Right ventricle myocardium superior (tissue), 1 donor: Measurements from ENCODE around the gene TSPEAR. TPM values are rescaled to one million over a fixed set of nuclear protein-coding genes. Genes with fewer than 3 reads are reported as not detected.
"Not testable (repeated sequence)": the region's sequence is repeated elsewhere in the genome, so short reads cannot be mapped to it uniquely, and the experiment has no call there.

Experiments used
- ATAC-seq: fragments of 200-7000 bp; cut with Tn5 transposase; one replicate; pipeline ENCODE4 v1.9.1; 2020; ENCODE audit warnings: mild to moderate bottlenecking; ENCODE audit not compliant: poor library complexity
- DNase-seq: peaks from one replicate; pipeline ENCODE4 v3.0.0-alpha.2; 2020
- intact Hi-C: fragments of 100-400 bp; cut with DNase I; formaldehyde crosslinking; loops from one replicate; pipeline ENCODE4 v1.11.2; 2022
- total RNA-seq: library from RNA; stranded (reverse); fragmentation: NEBNext Ultra II Directional; extraction: Animal tissue kit (Norgen Biotek cat#: 25700); gene quantifications from one replicate; pipeline ENCODE4 v1.2.1, GENCODE V29; 2021
- donor health status: DM: no; HTN: yes; CAD: no; lungs with severe emphysema.

The TSPEAR gene
- total RNA-seq, 1 donor from 2014 or later: 0.51 TPM

DNA sequence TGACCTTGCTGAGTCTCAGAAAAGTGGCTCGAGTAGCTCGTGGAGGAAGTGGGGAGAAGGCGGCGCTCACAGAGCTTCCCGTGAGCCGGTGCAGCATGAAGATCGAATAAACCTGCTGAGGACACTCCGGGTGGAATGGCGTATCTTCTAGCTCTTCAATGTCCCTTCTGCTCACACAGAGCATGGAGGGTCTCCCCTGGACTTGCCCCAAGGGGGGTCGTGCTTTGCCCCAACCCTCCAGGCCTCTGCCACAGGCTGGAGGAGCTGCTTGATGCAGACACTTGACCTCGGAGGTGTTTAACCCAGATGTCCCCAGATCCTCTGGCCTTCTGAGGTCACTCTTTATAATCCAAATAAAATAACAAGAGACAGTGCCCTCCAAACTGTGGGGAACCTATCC lies 16.6 kb downstream of the TSPEAR start:
- intact Hi-C loops: no loop called here
- DNase-seq (no peak), ATAC-seq (no peak)

DNA sequence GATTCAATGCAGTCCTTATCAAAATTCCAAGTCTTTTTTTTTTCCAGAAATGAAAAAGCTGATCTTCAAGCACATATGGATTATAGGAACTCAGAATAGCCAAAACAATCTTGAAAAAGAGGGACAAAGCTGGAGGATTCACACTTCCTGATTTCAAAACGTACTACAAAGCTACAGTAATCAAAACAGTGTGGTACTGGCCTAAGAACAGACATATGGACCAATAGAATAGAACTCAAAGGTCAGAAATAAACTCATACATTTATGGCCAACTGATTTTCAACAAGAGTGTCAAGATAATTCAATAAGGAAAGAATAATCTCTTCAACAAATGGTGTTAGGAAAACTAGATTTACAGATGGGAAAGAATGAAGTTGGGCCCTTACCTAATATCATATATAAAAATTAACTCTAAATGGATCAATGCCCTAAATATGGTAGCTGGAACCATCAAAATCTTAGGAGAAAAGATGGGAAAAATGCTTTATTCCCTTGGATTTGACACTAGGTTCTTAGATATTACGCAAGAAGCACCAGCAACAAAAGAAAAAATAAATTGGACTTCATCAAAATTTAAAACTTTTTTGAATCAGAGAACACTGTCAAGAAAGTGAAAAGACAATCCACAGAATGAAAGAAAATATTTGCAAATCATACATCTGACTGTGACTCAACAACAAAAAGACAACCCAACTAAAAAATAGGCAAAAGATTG lies 18.4 kb downstream of the TSPEAR start:
- intact Hi-C loops: no loop called here
- ATAC-seq (no peak), DNase-seq (no peak)

DNA sequence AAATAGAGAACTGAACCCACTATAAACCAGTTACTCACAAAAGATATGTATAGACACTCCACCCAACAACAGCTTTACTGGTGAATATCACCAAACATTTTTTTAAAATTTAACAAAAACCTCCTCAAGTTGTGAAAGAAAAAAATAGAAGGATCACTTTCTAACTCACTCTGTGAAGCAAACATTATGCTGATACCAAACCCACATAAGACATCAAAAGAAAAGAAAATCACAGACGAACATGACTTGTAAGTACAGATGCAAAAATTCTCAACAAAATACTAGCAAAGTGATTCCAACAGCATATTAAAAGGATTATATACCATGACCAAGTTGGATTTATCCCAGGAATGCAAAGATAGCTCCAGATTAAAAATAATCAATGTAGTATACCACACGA lies 19.7 kb downstream of the TSPEAR start:
- intact Hi-C loops: no loop called here
- no peak for ATAC-seq
- DNase-seq: no peak

DNA sequence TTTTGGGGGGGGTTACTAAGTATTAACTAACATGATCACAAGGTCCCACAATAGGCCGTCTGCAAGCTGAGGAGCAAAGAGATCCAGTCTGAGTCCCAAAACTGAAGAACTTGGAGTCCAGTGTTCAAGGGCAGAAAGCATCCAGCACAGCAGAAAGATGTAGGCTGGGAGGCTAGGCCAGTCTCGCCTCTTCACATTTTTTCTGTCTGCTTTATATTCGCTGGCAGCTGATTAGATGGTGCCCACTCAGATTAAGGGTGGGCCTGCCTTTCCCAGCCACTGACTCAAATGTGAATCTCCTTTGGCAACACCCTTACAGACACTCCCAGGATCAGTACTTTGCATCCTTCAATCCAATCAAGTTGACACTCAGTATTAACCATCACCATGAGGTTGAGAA lies 21.6 kb downstream of the TSPEAR start:
- ATAC-seq, intact Hi-C loops, DNase-seq: not testable (repeated sequence)

DNA sequence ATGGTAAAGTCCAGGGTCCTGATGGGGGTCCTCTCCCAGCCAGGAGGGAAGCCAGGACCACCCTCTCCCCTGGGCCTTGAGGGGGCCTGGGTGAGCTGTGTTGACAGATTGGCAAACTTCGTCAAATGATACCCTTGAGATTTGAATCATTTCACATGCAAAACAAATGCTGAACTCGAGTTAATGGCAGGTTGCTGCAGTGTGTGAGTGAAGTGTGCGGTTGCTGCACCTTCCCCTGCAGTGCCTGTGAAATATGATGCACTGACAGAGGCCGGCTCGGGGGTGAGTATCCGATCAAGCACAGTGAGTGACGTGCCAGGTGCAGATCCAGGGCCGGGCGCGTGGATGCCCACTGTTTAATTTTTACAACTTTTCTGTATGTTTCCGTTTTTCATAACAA lies 23.7 kb downstream of the TSPEAR start:
- ATAC-seq: no peak
- intact Hi-C loops: no loop called here
- no peak for DNase-seq

DNA sequence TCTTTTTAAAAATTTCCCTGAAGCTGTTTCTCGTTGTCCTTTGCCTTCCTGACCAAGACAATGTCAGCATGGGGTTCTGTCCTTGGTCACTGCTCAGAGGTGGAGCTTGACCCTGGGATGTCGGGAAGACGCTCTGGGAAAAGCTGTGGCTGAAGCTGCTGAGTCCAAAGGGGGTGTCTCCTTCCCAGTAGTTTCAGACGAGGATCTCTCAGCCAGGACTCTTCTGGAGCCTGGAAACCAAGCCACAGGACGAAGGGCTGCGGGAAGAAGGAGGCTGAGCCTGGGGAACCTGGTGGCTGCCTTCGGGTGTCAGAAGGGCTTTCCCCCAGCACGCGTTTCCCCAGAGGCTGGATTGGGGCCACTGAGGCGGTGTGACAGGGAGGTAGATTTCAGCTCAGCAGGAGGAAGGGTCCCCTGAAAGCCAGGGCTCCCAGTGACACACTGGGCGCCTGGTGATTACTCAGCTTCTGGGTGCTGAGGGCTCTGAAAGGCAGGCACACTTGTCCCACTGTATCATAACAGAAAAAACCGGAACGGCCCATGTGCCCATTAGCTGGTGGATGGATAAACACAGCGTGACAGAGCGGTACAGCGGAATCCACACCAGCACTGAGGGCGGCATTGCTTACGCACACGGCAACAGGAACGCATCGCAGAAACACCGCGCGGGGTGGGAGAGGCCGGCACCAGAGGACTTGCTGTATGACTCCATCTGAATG lies 24.4 kb downstream of the TSPEAR start:
- no peak for DNase-seq
- intact Hi-C loops: no loop called here
- ATAC-seq: no peak

DNA sequence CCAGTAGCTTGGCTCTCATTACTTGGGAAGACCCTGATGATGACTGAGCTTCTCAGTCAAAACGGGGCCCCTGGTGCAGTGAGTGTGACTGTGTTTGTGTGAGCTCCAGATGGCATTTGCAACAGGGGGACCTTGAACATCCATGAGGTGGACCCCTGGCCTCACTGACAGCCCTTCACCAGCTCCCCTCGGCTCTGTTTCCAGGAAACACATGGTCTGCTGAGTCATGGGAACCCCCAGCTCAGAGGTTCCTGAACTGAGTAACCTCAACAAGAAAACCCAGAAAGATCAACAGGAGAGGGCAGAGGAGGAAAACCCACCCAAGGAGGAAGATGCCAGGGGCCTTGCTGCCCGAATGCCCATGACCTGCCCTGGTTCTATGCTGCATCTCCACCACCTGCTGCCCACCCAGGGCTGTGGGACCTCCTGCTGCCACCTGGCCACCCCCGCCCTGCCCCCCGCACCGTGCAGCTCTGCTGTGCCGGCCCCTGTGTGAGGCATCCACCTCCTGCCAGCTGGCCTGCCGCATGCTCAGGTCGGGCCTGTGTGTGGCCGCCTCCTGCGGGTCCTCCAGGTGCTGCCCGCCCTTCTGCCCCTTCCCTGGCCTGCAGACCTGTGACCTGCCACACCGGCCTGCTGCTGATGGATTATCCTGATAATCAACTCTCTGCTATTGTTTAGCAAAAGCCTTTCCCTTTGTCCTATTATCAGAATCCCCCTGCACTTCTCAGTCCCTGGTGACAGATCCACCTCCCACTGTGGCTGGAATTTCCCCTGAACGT lies 25.2 kb downstream of the TSPEAR start:
- ATAC-seq: no peak

DNA sequence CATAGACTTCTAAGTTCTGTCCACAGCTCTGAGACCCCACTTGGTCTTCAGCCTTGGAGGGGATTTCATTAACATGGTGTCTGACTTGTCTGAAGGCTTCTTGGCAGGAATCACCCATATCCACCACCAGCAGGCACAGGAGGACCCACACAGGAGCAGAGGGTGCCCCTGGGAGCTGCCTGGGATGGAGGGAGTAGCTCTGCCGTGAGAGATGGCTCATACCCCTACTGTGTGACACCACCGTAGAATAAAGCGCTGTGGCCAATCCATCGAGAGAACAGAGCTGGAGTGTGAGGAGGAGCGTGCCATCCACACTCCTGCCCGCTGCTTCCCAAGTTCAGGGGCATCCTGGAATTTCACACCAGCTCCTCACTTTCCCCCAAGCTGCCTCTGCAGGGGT lies 26.3 kb downstream of the TSPEAR start:
- ATAC-seq, intact Hi-C loops, DNase-seq: not testable (repeated sequence)

More for the DNA sequence above, 25.2 kb downstream of the TSPEAR start:
- DNase-seq: no peak
- intact Hi-C loops: no loop called here

- ATAC-seq (no peak), DNase-seq (no peak)
- intact Hi-C loops: no loop called here
Measured at GRCh38 chr21:44684483-44684882, 26.9 kb downstream of the TSPEAR start.

GRCh38 chr21:44684077-44684476 lies 27.3 kb downstream of the TSPEAR start:
- no peak for DNase-seq
- intact Hi-C loops: no loop called here
- no peak for ATAC-seq

GRCh38 chr21:44682580-44683151 lies 28.7 kb downstream of the TSPEAR start:
- DNase-seq (no peak), ATAC-seq (no peak)
- intact Hi-C loops: no loop called here

DNA sequence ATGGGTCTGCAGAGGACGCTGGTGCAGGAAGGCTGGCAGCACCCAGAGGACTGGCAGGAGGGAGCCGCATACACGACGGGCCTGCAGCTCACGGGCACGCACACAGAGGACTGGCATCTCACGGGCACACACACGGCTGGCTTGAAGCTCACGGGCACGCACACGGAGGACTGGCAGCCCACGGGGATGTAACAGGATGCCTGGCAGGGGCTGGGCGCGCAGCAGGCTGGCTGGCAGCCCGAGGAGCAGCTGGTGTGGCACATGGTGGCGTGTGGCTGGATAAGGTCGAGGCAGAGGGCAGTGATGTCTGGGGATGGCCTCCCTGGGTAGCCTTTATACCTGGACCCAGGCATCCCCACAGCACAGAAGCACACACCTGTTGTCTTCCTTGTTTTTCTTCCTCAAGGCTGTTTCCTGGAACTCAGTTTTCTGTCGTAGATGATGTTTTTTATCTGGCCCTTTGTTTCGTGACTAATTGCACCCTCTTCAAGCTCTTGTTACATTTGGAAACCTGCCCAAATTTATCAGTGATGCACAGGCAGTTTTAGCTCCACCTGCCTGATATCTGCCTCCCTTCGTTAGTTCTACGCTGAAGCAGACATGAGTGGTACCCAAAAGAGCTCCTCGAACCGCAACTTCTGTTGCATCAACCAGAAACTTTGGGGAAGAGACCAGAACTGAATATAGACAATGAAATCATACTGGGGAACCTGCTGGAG lies 29.4 kb downstream of the TSPEAR start, which contains the start of gene KRTAP12-1:
TSS of gene KRTAP12-1 (minus strand) at position 303 of the 719 bp plus-strand sequence. CDS start at position 263, 40 bp downstream.
- intact Hi-C loops: no loop called here
- DNase-seq (no peak), ATAC-seq (no peak)

DNA sequence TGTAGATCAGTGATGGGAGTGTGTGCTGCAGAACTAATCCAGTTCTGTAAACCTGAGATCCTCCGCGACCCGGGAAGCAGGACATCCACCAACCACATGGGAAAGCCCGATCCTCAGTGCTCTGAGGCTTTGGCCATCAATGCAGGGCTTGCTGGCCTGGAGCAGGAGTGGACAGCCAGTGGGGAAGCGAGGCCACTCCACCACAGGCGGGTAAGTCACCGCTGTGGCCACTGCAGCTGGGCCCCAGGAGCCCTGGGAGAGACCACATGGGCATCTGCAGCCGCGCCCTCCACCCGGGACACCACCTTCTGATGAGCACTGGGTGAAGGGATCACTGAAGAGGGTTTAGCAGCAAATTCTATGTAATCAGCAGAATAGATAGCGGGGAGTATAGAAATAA lies 30.2 kb downstream of the TSPEAR start:
- ATAC-seq: no peak
- DNase-seq: no peak
- intact Hi-C loops: no loop called here

DNA sequence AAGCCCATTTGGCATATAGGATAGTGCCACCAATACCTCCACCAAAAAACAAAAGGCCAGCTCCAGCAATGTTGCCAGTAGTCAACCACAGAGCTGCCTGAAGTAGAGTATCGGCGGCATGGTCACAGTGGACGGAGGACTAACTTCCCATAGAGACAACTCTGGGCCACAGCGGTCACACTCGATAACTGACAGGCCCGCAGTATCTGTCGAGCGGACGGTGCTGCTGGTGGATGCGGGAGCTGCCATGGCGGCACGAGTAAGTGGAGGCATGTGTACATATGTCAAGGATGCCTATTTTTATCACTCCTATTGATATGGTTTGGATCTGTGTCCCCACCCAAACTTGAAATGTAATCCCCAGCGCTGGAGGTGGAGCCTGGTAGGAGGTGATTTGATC lies 33.5 kb downstream of the TSPEAR start:
- intact Hi-C loops: no loop called here
- DNase-seq (no peak), ATAC-seq (no peak)

GRCh38 chr21:44671911-44672310 lies 39.5 kb downstream of the TSPEAR start:
- intact Hi-C loops: no loop called here
- no peak for ATAC-seq
- no peak for DNase-seq

DNA sequence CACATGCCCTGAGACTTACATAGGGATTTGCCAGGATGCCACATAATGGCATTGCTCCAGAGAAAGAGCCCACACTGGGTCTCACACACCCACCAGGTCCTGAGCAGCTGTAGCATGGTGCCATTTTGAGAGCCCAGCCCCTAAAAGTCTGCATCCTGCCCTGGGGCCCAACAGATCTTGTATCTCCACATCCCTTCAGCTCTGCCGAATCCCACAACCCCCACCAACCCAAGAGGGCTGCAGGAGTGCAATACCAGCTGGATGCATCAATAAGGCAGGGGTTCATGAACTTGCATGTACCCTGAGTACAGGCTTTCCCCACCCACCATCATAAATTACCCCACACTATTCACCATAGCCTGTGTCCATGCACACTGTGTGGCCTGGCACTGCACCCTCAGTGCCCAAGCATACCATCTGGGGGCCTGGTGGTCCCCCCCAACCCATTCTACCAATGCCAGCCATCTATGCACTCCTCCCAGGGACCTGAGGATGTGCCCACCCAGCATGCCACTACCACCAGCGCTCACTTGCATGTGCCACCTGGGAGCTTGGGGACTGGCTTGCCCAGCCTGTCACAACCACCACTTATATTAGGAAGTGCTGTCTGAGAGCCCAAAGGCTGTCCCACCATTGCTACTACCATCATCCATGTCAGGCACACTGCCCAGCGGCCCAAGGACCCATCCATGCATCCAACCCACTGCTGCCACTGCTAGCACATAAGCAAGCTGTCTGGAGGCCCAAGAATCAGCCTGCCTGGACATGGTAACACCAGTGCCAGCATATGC lies 40.5 kb downstream of the TSPEAR start:
- intact Hi-C loops: no loop called here
- ATAC-seq: no peak
- no peak for DNase-seq

GRCh38 chr21:44667612-44668011 lies 43.8 kb downstream of the TSPEAR start:
- intact Hi-C loops: no loop called here
- no peak for ATAC-seq

More at GRCh38 chr21:44667612-44668011, 43.8 kb downstream of the TSPEAR start:
- DNase-seq: no peak
